Activated CD4-positive, alpha-beta T cell treated with anti-CD3 and anti-CD28 coated beads for 1 hour (primary cell): ENCODE data around the gene LYG1.

ENCODE experiments used
- DNase-seq: peaks from one replicate; pipeline ENCODE4 v3.0.0-alpha.2; 2020

LYG1 gene

DNA sequence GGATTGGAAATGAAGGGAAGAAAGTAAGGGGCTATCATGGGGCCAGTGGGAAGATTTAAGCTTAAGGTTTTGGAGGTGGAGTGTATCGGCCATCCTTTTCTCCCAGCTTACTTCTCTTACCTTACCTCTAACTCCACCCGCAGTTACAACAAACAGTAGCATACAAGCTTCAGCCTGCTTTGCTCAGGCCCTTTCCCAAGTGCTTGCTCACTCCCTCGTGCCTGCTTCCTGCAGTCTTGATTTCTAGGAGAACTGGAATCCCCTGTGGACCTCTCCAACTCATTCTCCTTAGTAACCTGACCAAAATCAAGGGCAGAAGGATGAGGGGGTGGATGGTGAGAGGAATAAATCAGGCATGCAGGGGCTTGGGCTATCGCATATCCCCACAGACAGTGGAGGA lies 39.8 kb downstream of the LYG1 start:
- DNase-seq, result no peak

DNA sequence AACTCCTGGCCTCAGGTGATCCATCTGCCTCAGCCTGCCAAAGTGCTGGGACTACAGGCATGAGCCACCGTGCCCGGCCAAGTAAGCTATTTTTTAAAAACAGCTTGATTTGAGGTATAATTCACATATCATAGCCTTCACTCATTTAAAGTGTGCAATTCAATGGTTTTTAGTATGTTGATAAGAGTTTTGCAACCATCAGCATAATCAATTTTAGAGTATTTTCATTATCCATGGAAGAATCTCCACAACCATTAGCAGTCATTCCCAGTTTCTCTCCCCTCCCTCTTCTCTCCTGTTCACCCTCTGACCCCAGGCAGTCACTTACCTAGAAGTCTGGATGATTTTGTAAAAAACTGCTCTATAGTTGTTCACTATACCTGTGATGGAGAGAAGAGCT lies 40.8 kb downstream of the LYG1 start:
- no peak for DNase-seq

DNA sequence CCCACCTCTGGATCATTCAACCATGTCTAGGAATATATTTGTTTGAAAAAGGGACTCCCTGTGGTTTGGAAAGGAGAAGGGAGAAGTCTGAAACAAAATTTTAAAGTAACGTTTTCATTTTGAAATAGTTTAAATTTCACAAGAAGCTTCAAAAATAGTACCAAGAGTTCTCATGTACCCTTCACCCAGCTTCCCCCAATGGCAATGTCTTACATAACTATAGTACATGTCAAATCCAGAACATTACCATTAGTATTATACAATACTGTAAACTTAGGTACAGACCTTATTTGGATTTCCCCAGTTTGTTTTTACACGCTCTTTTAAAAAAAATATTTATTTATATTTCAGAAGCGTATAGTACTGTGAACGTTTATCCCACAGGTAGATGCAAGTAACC lies 41.5 kb downstream of the LYG1 start:
- DNase-seq, result no peak

DNA sequence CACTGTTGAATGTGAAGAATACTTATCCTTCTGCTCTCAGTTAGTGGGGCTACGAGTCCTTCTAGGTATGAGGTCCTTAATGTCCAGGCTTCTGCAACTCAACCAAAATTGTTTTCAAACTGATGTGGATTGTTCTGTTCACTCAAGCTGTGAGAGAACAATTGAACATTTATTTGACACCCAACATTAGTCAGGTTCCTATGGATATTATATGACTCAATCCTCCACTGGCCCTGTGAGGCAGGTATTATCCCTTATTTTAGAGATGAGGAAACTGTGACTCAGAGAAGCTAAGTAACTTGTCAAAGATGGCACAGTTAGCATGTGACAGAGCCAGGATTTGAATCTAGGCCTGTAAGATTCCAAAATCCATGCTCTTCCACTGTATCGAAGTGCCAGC lies 44.3 kb downstream of the LYG1 start:
- DNase-seq, result no peak

DNA sequence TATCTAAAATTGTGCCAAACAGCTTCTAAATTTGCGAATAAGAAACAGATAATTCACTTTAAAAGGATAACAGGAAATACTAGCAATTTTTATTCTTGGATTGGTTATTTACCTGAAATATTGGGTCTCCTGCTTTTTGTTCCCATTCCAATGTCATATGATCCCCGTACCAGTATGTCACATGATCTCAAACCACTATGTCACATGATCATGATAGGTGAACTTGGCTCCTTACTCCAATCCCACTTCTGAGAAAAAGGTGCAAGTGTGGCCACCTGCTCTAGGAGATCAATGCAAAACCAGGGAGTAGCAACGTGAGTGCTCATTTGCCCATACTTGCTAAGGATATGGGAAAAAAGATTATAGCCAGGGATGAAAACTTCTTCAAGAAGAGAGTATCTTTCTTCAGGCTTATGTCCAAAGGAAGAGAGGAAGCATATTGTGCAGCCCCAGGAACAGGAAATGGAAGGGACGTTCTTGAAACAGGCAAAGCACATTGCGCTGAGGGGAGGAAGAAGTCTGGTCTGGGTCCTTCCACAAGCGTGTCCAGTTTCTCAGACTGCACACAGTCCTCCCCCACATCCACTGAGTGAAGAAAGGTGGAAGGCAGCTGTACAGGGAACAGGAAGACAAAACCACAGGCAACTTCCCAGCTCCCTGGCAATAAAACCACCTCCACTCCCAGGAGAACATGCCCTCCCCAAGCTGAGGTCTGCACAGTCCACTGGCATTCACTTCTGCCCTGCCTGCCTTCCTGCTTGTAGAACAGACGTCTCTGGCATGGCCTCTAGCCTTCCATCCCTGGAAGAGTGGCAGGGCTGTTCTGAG lies 45.3 kb downstream of the LYG1 start, which contains the start of gene LYG2:
LYG2 (minus strand) TSS at position 176 of the 828 bp plus-strand sequence. CDS start 1,406 bp downstream, outside the sequence.
- no peak for DNase-seq

DNA sequence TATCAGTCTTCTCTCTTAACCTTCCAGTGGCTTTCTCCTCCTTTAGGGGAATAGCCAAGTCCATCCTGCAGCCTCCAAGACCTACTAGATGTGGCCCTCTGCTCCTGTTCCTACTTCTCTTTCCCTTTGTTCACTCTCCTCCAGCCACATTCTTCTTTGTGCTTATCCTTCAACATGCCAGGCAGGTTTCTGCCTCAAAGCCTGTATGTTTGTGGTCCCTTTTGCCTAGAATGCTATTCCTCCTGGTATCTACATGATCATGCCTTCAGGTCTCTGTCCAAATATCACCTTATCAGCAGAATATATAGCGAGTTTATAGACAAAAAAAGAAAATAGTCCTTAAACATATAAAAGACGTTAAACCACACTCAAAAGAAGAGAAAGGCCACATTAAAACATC lies 51.0 kb downstream of the LYG1 start:
- DNase-seq, result no peak

DNA sequence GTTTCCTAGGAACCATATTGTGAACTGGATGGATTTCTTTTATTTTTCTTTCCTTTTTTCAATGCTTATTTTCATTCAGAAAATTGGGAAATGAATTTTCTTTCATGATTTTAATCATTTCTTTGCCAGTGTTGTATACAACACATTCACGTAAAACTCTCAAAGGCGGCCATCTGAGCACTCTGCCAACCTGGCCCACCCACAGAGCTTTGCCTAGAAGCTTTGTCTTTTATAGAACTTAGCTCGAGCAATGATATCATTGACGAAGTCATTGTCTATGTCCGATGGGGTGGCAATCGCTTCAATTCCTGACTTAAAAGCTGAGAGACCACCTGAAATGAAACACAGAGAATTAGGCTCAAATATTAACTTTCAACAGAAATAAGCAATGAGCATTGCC lies 58.8 kb downstream of the LYG1 start:
- DNase-seq, result no peak

DNA sequence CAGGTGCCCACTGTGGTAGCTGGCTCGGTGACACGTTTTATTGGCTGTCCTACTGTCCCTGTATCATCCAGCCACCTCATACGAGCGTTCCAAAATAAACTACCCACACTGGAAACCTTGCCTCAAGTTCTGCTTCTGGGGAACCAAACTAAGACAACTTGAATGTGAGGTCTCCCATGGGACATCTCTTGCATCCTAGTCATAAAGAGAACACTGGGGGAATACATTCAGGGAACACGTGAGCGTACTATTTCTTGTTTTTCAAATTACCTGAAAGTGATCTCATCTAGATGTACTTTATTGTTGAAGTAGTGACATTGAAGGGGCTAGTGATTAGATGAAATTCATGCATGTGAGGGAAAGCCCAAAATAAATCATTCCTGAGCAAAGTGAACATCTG lies 60.6 kb downstream of the LYG1 start:
- no peak for DNase-seq

DNA sequence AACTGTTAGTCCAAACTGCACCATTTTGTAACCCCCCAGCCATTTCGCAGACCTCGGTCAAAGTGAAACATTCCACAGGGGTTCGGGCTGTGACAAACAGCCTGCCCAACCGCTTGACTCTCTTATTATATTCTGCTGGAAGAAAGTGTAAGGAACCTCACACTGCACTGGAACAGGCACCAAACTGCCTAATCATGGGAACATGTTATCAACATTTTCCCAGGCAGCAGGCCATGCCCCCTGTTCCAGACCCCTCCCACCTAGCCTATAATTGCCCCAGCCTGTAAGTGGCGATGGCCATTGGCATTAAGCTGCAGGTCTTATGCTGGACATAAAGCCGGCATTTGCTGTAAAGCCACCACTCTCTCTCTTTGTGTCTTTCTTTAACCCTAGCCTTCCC lies 62.4 kb downstream of the LYG1 start:
- no peak for DNase-seq
